K562 treated with DMSO at 1 percent for 12 hours (cell line): ENCODE results near the gene B4GALNT1. TPM values are rescaled to one million over a fixed set of nuclear protein-coding genes. Genes with fewer than 3 reads are reported as not detected.

Experiments
- total RNA-seq: library from RNA; unstranded; fragments of 300-600 nt; gene quantifications from 2 replicates; pipeline ENCODE4 v1.2.3, GENCODE V29; 2022; ENCODE audit not compliant: insufficient read depth

Gene B4GALNT1
- 19.6 and 67.1 TPM in 2 replicates for total RNA-seq

GRCh38 chr12:57632958-57633840 lies at the start of gene B4GALNT1:
TSS of gene B4GALNT1 (minus strand) at chr12:57633201. CDS start at chr12:57632132, 1,069 bp downstream.

GRCh38 chr12:57611108-57611826 lies 21.7 kb downstream of the B4GALNT1 start, which contains the start of gene ARHGEF25:
TSS of gene ARHGEF25 (plus strand) at chr12:57611435. CDS start at chr12:57611895, 460 bp downstream.

GRCh38 chr12:57604454-57604991 lies 28.5 kb downstream of the B4GALNT1 start, which contains the start of gene DTX3:
TSS of gene DTX3 (plus strand) at chr12:57604824. CDS start at chr12:57606518, 1,694 bp downstream.

GRCh38 chr12:57590864-57591781 lies 41.9 kb downstream of the B4GALNT1 start, which contains the start of gene PIP4K2C:
TSS of gene PIP4K2C (plus strand) at chr12:57591192. CDS start at chr12:57591290, 98 bp downstream.

Other genes starting within 250 kb of the B4GALNT1 start
- gene R3HDM2, start 202.2 kb downstream of the B4GALNT1 start, total RNA-seq = 11.4 and 26.3 TPM in 2 replicates
- gene INHBC, start 198.4 kb downstream of the B4GALNT1 start, total RNA-seq = 0.97 TPM in 1 of 2 replicates, not detected in the other
- 44.7 and 60.8 TPM in 2 replicates for gene INHBE, start 177.9 kb downstream of the B4GALNT1 start, total RNA-seq
- 0.49 and 3.3 TPM in 2 replicates for gene GLI1, start 173.4 kb downstream of the B4GALNT1 start, total RNA-seq
- gene ARHGAP9, start 153.3 kb downstream of the B4GALNT1 start, total RNA-seq = 7.4 and 10.8 TPM in 2 replicates
- 373 and 994 TPM in 2 replicates for gene MARS1, start 145.1 kb downstream of the B4GALNT1 start, total RNA-seq
- 211 and 237 TPM in 2 replicates for gene DDIT3, start 112.7 kb downstream of the B4GALNT1 start, total RNA-seq
- 9.5 and 30.4 TPM in 2 replicates for gene MBD6, start 110.4 kb downstream of the B4GALNT1 start, total RNA-seq
- 159 and 198 TPM in 2 replicates for gene DCTN2, start 86.0 kb downstream of the B4GALNT1 start, total RNA-seq
- gene KIF5A, start 83.2 kb downstream of the B4GALNT1 start, total RNA-seq = 2.2 and 13.9 TPM in 2 replicates
- 14.9 and 38.4 TPM in 2 replicates for gene PIP4K2C, start 42.0 kb downstream of the B4GALNT1 start, total RNA-seq
- not detected in 2 replicates for gene DTX3, start 28.4 kb downstream of the B4GALNT1 start, total RNA-seq
- gene ARHGEF25, start 21.8 kb downstream of the B4GALNT1 start, total RNA-seq = 8.4 and 14.2 TPM in 2 replicates
- gene OS9, start 60.9 kb upstream of the B4GALNT1 start, total RNA-seq = 231 and 291 TPM in 2 replicates
- 0.82 TPM in 1 of 2 replicates, not detected in the other for gene AGAP2, start 105.5 kb upstream of the B4GALNT1 start, total RNA-seq
- gene TSPAN31, start 111.8 kb upstream of the B4GALNT1 start, total RNA-seq = 8.0 and 16.3 TPM in 2 replicates
- 148 and 190 TPM in 2 replicates for gene CDK4, start 119.1 kb upstream of the B4GALNT1 start, total RNA-seq
- 10.6 and 12.2 TPM in 2 replicates for gene MARCHF9, start 121.9 kb upstream of the B4GALNT1 start, total RNA-seq
- gene CYP27B1, start 133.9 kb upstream of the B4GALNT1 start, total RNA-seq = 0.65 and 0.74 TPM in 2 replicates
- gene METTL1, start 138.9 kb upstream of the B4GALNT1 start, total RNA-seq = 6.5 and 9.4 TPM in 2 replicates
- 2.5 and 5.1 TPM in 2 replicates for gene EEF1AKMT3, start 139.4 kb upstream of the B4GALNT1 start, total RNA-seq
- 25.0 and 36.0 TPM in 2 replicates for gene TSFM, start 149.6 kb upstream of the B4GALNT1 start, total RNA-seq
- 1.6 TPM in 1 of 2 replicates, not detected in the other for gene AVIL, start 185.5 kb upstream of the B4GALNT1 start, total RNA-seq
- 51.2 and 139 TPM in 2 replicates for gene CTDSP2, start 213.5 kb upstream of the B4GALNT1 start, total RNA-seq